ENCODE measurements around the gene GFER. TPM values are rescaled to one million over a fixed set of nuclear protein-coding genes. Genes with fewer than 3 reads are reported as not detected.
A peak's percentile ranks its signal among the peaks of the same experiment; 100 is the strongest.

The GFER gene
- total and polyA plus RNA-seq, 2 of the 8 experiments (the other 6 are each of a cell fraction or from before 2014, with no cell fraction given), result 17.7 to 37.9 TPM

DNA sequence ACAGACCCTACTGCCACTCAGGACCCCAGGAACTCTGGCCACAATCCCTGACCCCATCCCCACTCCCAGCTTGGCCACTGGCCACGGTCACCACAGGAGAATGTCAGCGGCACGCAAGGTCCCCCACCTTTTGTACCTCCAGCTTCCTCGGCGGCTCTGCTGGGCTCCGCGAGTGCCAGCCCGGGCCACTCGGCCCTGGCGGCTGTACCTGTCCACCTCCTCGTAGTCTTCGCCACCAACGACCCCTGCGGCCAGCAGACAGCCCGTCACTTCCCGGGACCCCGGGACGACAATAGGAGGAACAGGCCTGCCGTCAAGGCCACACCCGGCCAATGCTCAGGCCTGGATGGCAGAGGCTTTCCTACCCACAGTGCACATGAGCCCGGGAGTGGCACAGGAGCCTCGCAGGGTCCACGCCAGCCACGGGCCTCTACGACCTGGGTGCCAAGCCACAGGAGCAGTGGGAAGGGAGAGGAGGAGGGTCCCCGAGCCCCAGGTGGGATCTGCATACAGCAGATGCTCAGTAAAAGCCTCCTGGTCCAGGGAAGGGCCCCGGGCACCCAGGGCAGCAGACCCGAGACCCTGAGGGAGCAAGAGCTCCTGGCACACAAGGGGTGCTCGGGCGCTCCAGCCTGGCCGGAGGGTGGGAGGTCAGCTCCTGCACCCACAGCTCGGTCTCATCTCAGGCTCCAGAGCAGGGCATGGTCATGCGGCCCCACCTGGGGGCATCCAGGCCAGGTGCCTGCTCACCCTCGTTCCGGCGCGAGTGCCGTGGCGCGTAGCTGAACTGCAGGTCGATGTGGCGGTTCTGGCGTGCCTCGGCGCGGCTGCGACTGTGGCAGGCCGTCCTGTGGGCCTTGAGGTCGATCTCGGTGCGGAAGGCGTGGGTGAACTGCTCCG lies 17.7 kb downstream of the GFER start:
- Histone ChIP-seq H3K18ac (ENCODE audit: extremely low read depth, low read length) (no peak overlapping the region), H3K9me3 (ENCODE audit: insufficient read depth in 2 of 2, low read depth in 1 of 2, low read length in 1 of 2) (no peaks in the 10 kb centered on the region), H2AK5ac (ENCODE audit: low read depth, low read length) (no peak overlapping the region), H3K27me3 (replicated peaks in 1 of 4; ENCODE audit: control insufficient read depth in 3 of 4, extremely low read depth in 1 of 4, insufficient read depth in 3 of 4, low read length in 3 of 4) (no peaks in the 10 kb centered on the region), H4K91ac (replicated peaks; ENCODE audit: insufficient read length, low read length) (no peak overlapping the region), H2BK120ac (replicated peaks; ENCODE audit: low read depth, low read length) (no peak overlapping the region), H3K56ac (replicated peaks; ENCODE audit: insufficient read length, low read depth, low read length) (no peak overlapping the region), H4K20me1 (replicated peaks in 1 of 2; ENCODE audit: control insufficient read depth in 1 of 2, insufficient read depth in 2 of 2, low read length in 2 of 2) (peaks cover 22 to 54% of the 10 kb centered on the region in 2 experiments), H2AFZ (ENCODE audit: low read length) (no peak overlapping the region), H3K27ac (ENCODE audit: low read depth, low read length) (no peak overlapping the region), H4K5ac (ENCODE audit: insufficient read length, low read depth, low read length) (no peak overlapping the region), H2BK15ac (ENCODE audit: low read length) (no peak overlapping the region), H3K23me2 (ENCODE audit: low read depth, low read length) (no peaks in the 10 kb centered on the region), H3K79me1 (ENCODE audit: low read depth, low read length) (peaks cover 2% of the 10 kb centered on the region; the same call in 1 of the 2 replicates), H3K4me1 (replicated peaks in 1 of 4; ENCODE audit: control insufficient read depth in 3 of 4, insufficient read depth in 4 of 4, low read length in 3 of 4) (peaks cover 0 to 19% (median 7%) of the 10 kb centered on the region in 4 experiments; a peak in 5 of 7 replicates), H4K8ac (ENCODE audit: extremely low read depth, insufficient read depth, low read length) (no peak overlapping the region), H3K79me2 (ENCODE audit: control insufficient read depth in 1 of 2, insufficient read depth in 2 of 2, low read length in 2 of 2) (peaks cover 0 to 25% of the 10 kb centered on the region in 2 experiments; a peak in 3 of 4 replicates), H3K23ac (ENCODE audit: insufficient read length) (no peak overlapping the region), H3K36me3 (ENCODE audit: control insufficient read depth in 2 of 4, insufficient read depth in 4 of 4, low read length in 3 of 4) (peaks cover 24 to 52% (median 42%) of the 10 kb centered on the region in 4 experiments), H2BK12ac (ENCODE audit: low read depth, low read length) (no peak overlapping the region), H3K9ac (replicated peaks in 1 of 4; ENCODE audit: extremely low read depth in 1 of 4, low read depth in 3 of 4, low read length in 3 of 4) (no peak overlapping the region), H2BK20ac (ENCODE audit: low read length) (no peak overlapping the region), H3K4ac (replicated peaks; ENCODE audit: insufficient read length, low read depth, low read length) (no peak overlapping the region), H3K14ac (ENCODE audit: insufficient read length) (no peak overlapping the region), H3K4me3 (ENCODE audit: extremely low read depth in 1 of 4, insufficient read depth in 2 of 4, low read depth in 3 of 4, low read length in 4 of 4) (no peak overlapping the region), H3K4me2 (ENCODE audit: insufficient read depth in 1 of 2, low read depth in 2 of 2, low read length in 2 of 2) (no peak overlapping the region), H2BK5ac (ENCODE audit: low read depth, low read length) (peak overlapping the region; percentile 44; the same call in 1 of the 2 replicates)
- TF ChIP-seq, protein P1, sequence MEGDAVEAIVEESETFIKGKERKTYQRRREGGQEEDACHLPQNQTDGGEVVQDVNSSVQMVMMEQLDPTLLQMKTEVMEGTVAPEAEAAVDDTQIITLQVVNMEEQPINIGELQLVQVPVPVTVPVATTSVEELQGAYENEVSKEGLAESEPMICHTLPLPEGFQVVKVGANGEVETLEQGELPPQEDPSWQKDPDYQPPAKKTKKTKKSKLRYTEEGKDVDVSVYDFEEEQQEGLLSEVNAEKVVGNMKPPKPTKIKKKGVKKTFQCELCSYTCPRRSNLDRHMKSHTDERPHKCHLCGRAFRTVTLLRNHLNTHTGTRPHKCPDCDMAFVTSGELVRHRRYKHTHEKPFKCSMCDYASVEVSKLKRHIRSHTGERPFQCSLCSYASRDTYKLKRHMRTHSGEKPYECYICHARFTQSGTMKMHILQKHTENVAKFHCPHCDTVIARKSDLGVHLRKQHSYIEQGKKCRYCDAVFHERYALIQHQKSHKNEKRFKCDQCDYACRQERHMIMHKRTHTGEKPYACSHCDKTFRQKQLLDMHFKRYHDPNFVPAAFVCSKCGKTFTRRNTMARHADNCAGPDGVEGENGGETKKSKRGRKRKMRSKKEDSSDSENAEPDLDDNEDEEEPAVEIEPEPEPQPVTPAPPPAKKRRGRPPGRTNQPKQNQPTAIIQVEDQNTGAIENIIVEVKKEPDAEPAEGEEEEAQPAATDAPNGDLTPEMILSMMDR (IDR thresholded peaks at IDR 0.05; ENCODE audit: control extremely low read depth in 1 of 3, insufficient read depth in 1 of 3, low read depth in 1 of 3, low read length in 3 of 3), result no peak
- no peak for TF ChIP-seq EGR1 (IDR thresholded peaks at IDR 0.05; ENCODE audit: borderline replicate concordance, low read depth, low read length)
- TF ChIP-seq BCL11A (IDR thresholded peaks at IDR 0.05; ENCODE audit: low read depth in 2 of 2, low read length in 2 of 2), result no peak
- TF ChIP-seq, protein P2, sequence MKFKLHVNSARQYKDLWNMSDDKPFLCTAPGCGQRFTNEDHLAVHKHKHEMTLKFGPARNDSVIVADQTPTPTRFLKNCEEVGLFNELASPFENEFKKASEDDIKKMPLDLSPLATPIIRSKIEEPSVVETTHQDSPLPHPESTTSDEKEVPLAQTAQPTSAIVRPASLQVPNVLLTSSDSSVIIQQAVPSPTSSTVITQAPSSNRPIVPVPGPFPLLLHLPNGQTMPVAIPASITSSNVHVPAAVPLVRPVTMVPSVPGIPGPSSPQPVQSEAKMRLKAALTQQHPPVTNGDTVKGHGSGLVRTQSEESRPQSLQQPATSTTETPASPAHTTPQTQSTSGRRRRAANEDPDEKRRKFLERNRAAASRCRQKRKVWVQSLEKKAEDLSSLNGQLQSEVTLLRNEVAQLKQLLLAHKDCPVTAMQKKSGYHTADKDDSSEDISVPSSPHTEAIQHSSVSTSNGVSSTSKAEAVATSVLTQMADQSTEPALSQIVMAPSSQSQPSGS (IDR thresholded peaks at IDR 0.05; ENCODE audit: low read length), result no peak
- no peak for TF ChIP-seq GTF2F1 (IDR thresholded peaks at IDR 0.05; ENCODE audit: borderline replicate concordance, low read depth, low read length)
- DNase-seq (ENCODE audit: low read depth in 1 of 2, low spot score in 2 of 2) (no peak), FAIRE-seq (no peak)
- 91% methylated on average over 47 of the region's 53 CpGs; no CpG with 5 or more reads in 1 of the 2 experiments for WGBS, 2 experiments (ENCODE audit: extremely low coverage in 1 of 2, insufficient coverage in 1 of 2, insufficient read length in 1 of 2, insufficient replicate concordance in 2 of 2, low coverage in 1 of 2, low lambda C conversion rate in 2 of 2, missing lambda C conversion rate in 1 of 2)
- ChIA-PET CTCF (ENCODE audit: partially characterized antibody) (interaction anchor here (0.6 to 2.8 kb wide), 3 partner anchors 10 to 69 kb away, joined by 3 to 6 read pairs (median 4); no protein-coding TSS in a partner anchor), POLR2A (ENCODE audit: partially characterized antibody) (interaction anchor here (0.6 to 2.1 kb wide), 3 partner anchors 50 to 153 kb away, joined by 3 to 5 read pairs (median 3); no protein-coding TSS in a partner anchor)
